Measurements from ENCODE around the gene GNAS-AS1. TPM values are rescaled to one million over a fixed set of nuclear protein-coding genes. Genes with fewer than 3 reads are reported as not detected.

GNAS-AS1 gene
- total RNA-seq, 1 donor from 2014 or later: 0.25 TPM

DNA sequence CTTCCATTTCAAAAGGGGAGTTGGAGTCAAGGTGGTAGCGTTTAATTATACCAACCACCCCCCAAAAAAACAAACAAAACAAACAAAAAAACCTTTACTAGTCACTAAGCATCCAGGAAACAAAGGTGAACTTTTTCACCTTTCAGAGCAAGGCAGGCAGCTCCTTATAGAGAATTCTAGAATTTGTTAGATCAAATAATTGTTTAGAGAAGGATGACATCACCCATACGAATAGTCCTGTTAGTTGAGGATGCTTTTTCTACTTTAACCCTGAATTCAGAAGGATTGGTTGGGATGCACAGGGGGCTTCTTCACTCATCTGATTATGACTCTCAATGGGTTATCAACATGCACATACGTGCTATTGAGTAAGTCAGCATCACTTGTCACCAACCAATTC is 46.1 kb upstream of the GNAS-AS1 start:
- H3K27me3 ChIP-seq (ENCODE audit: low read depth): no peaks in the 10 kb centered on the region
- TF ChIP-seq, protein P1, sequence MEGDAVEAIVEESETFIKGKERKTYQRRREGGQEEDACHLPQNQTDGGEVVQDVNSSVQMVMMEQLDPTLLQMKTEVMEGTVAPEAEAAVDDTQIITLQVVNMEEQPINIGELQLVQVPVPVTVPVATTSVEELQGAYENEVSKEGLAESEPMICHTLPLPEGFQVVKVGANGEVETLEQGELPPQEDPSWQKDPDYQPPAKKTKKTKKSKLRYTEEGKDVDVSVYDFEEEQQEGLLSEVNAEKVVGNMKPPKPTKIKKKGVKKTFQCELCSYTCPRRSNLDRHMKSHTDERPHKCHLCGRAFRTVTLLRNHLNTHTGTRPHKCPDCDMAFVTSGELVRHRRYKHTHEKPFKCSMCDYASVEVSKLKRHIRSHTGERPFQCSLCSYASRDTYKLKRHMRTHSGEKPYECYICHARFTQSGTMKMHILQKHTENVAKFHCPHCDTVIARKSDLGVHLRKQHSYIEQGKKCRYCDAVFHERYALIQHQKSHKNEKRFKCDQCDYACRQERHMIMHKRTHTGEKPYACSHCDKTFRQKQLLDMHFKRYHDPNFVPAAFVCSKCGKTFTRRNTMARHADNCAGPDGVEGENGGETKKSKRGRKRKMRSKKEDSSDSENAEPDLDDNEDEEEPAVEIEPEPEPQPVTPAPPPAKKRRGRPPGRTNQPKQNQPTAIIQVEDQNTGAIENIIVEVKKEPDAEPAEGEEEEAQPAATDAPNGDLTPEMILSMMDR (IDR thresholded peaks at IDR 0.05; ENCODE audit: borderline replicate concordance): no peak
- peaks cover 5% of the 10 kb centered on the region for H3K36me3 ChIP-seq
- H3K4me1 ChIP-seq: peaks cover 93% of the 10 kb centered on the region
- H3K27ac ChIP-seq (replicated peaks): peak overlapping the region; percentile 98
- no peak for DNase-seq
- peak overlapping the region; percentile 28 for H3K4me3 ChIP-seq
- no peaks in the 10 kb centered on the region for H3K9me3 ChIP-seq (replicated peaks)
- intact Hi-C loops (cut with micrococcal nuclease): no loop called here

DNA sequence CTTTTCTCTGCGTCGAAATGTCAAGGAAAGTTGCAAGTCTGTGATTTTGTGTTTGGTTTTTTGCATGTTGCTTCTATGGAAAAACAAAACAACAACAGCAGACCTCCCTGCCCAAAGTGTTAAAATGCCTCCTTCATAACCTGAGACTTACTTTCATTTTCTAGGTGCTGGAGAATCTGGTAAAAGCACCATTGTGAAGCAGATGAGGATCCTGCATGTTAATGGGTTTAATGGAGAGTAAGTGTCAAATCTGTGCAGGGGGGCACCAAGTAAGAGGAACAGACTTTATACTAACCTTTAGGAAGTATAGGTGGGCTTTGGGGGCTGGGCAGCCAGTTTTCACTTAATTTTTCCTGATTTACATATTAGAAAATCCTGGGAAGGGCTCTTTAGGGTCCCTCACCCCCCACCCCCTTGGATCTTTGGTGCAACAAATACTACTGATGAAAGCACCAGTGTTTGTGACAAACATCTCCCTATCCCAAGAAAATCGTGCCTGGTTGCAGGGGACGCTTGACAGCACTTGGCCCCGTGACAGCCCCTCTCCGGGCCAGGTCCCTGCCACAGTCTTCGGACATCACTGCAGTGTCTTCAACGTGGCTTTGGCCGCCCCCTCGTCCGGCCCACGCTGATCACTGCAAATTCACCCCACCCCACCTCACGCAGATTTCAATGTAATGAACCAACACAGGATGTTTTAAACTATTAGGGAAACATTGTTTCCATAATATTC is 44.9 kb upstream of the GNAS-AS1 start:
- peaks cover 84% of the 10 kb centered on the region for H3K4me1 ChIP-seq
- peak overlapping the region; percentile 98 for H3K27ac ChIP-seq (replicated peaks)
- intact Hi-C loops (cut with micrococcal nuclease): no loop called here
- DNase-seq: no peak
- peaks cover 5% of the 10 kb centered on the region for H3K36me3 ChIP-seq
- H3K4me3 ChIP-seq: peak overlapping the region; percentile 91
- TF ChIP-seq, protein P1 (IDR thresholded peaks at IDR 0.05; ENCODE audit: borderline replicate concordance): no peak
- H3K9me3 ChIP-seq (replicated peaks): no peaks in the 10 kb centered on the region
- no peaks in the 10 kb centered on the region for H3K27me3 ChIP-seq (ENCODE audit: low read depth)

DNA sequence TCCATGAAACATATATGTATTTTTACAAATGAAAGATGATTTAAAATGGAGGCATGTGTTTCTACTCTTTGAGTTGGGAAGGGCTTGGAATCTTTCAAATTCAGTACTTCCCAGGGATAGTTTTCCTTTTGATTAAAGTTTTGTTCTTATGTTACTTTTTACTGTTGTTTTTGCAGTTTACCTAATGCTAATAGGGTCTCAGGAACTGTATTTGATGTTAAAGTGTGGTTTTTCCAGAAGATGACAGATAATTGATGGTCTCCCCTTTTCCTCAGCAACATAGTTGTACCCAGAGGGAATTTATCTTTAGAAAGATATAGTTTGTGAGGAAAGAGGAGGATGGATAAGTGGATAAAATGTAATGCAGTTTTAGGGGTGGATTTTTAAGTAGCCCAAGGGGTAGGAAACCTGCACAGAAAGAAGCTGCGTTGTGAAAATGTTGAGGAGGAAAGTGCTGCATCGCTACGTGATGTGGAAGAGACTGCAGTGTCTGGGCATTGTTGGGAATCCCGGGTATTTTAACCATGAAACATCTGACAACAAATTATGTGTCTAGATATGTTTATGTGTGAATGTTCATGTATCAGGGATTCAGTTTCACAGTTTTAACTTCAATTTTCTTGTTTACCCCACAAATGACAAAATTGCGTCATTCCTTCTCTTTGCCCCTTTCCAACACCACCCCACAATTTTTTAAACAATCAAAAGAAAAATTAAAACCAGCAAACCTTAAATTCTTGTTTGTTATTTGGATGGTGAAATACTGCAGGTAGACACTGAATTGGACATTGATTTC is 44.1 kb upstream of the GNAS-AS1 start:
- intact Hi-C loops (cut with micrococcal nuclease): no loop called here
- Histone ChIP-seq H3K27ac (replicated peaks) (peak overlapping the region; percentile 98), H3K9me3 (replicated peaks) (no peaks in the 10 kb centered on the region), H3K4me1 (peaks cover 80% of the 10 kb centered on the region), H3K36me3 (peaks cover 5% of the 10 kb centered on the region), H3K4me3 (peak overlapping the region; percentile 91), H3K27me3 (ENCODE audit: low read depth) (no peaks in the 10 kb centered on the region)
- DNase-seq: no peak
- TF ChIP-seq, protein P1 (IDR thresholded peaks at IDR 0.05; ENCODE audit: borderline replicate concordance): no peak

DNA sequence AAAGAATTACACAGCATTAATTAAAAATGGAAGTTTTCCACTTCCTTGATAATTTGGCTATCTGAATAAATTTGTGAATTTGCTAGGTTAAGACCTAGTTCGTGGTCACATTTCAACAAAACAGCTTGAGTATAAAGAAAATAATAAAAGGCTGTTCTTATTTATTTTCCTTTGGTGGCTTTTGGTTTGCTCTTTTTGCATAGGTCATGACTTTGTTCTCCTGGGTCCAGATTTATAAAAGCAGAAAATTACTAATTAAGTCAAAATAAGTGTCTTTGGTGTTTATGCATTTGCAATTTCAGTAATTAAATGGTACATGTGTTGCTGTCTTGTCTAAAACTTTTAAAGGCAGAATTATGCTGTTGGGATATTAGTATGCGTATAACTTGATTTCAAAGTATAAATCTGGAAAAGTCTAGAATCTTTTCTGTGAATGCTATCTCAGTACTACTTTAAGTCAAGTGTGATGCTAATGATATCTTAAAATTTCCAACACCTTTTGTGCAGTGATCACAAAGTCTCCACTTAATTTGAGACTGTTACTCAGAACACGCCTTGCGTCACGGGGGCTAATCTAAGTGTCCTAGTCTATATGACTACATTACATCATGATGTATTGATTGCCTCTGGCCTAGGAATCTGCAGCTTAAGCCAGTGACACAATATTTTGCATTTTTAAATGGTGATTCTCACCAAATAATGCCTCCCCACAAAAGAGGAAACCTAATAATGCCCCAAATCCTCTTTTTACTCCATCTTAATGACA is 42.8 kb upstream of the GNAS-AS1 start:
- intact Hi-C loops (cut with micrococcal nuclease): no loop called here
- H3K4me3 ChIP-seq: peak overlapping the region; percentile 91
- no peaks in the 10 kb centered on the region for H3K9me3 ChIP-seq (replicated peaks)
- DNase-seq: no peak
- H3K27me3 ChIP-seq (ENCODE audit: low read depth): no peaks in the 10 kb centered on the region
- H3K4me1 ChIP-seq: peaks cover 68% of the 10 kb centered on the region
- H3K36me3 ChIP-seq: no peaks in the 10 kb centered on the region
- peak overlapping the region; percentile 98 for H3K27ac ChIP-seq (replicated peaks)
- TF ChIP-seq, protein P1 (IDR thresholded peaks at IDR 0.05; ENCODE audit: borderline replicate concordance): no peak

DNA sequence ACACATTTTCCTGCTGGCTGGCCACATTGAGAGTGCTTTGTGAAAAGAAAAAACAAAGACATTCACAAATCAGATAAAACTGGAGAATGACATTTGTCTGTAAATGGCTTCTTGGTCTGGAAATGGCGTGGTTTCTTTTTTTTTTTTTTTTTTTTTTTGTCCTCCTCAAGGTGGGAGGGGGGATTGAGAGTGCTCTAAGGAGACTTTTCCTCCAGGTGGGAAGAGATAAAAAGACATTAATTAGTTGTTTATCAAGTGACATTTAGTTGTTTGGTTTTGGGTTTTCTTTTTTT is 42.2 kb upstream of the GNAS-AS1 start:
- Histone ChIP-seq H3K36me3 (no peaks in the 10 kb centered on the region), H3K4me3 (peak overlapping the region; percentile 91), H3K9me3 (replicated peaks) (no peaks in the 10 kb centered on the region), H3K27me3 (ENCODE audit: low read depth) (no peaks in the 10 kb centered on the region), H3K4me1 (peaks cover 68% of the 10 kb centered on the region), H3K27ac (replicated peaks) (peak overlapping the region; percentile 98)
- TF ChIP-seq, protein P1 (IDR thresholded peaks at IDR 0.05; ENCODE audit: borderline replicate concordance): no peak
- intact Hi-C loops (cut with micrococcal nuclease): no loop called here
- no peak for DNase-seq

All from left ventricle myocardium inferior (tissue), 1 donor.